Neural crest cell (in vitro differentiated cells): ENCODE results near the gene COP1. TPM values are rescaled to one million over a fixed set of nuclear protein-coding genes. Genes with fewer than 3 reads are reported as not detected.

Source experiments
- DNase-seq: peaks from one replicate; pipeline ENCODE4 v3.0.0; 2021; ENCODE audit warnings: low read depth, mixed read lengths, low spot score
- H3K27ac Mint-ChIP-seq: one replicate; pipeline ENCODE4 v1.8.0; 2021; ENCODE audit warnings: mild to moderate bottlenecking, mixed read lengths; ENCODE audit not compliant: unreplicated experiment
- H3K27me3 Mint-ChIP-seq: 2 replicates; pipeline ENCODE4 v1.8.0; 2021; ENCODE audit warnings: low read depth, mild to moderate bottlenecking, mixed read lengths
- H3K36me3 Mint-ChIP-seq: 2 replicates; pipeline ENCODE4 v1.8.0; 2021; ENCODE audit warnings: low read depth, mild to moderate bottlenecking, mixed read lengths
- H3K4me1 Mint-ChIP-seq: 2 replicates; pipeline ENCODE4 v1.8.0; 2021; ENCODE audit warnings: mixed read lengths
- H3K4me3 Mint-ChIP-seq: one replicate; pipeline ENCODE4 v1.8.0; 2021; ENCODE audit warnings: mild to moderate bottlenecking, mixed read lengths
- H3K9me3 Mint-ChIP-seq: 2 replicates; pipeline ENCODE4 v1.8.0; 2021; ENCODE audit warnings: mixed read lengths
- CTCF ChIP-seq: fragments of 200-600 bp; sonication (generic); conservative IDR thresholded peaks from 2 replicates; pipeline ENCODE4 v1.5.0; 2021; ENCODE audit warnings: antibody characterized with exemption, mild to moderate bottlenecking
- total RNA-seq: library from RNA; stranded (reverse); gene quantifications from 2 replicates; pipeline ENCODE4 v1.2.1, GENCODE V29; 2021

COP1 gene
- total RNA-seq, 1 donor from 2014 or later: 48.4 TPM

GRCh38 chr1:176165573-176165972 is 41.5 kb downstream of the COP1 start:
- Mint-ChIP-seq H3K27ac (no peak overlapping the region), H3K36me3 (peaks cover 36% of the 10 kb centered on the region), H3K4me1 (no peaks in the 10 kb centered on the region), H3K27me3 (no peaks in the 10 kb centered on the region), H3K9me3 (peaks cover 9% of the 10 kb centered on the region), H3K4me3 (no peak overlapping the region)
- DNase-seq: no peak
- TF ChIP-seq CTCF: no peak

GRCh38 chr1:176164014-176164678 is 42.9 kb downstream of the COP1 start:
- Mint-ChIP-seq H3K36me3 (peaks cover 38% of the 10 kb centered on the region), H3K4me1 (peaks cover 9% of the 10 kb centered on the region), H3K27ac (no peak overlapping the region), H3K4me3 (no peak overlapping the region), H3K9me3 (peaks cover 1% of the 10 kb centered on the region), H3K27me3 (no peaks in the 10 kb centered on the region)
- no peak for DNase-seq
- TF ChIP-seq CTCF: no peak

GRCh38 chr1:176159993-176160392 is 47.1 kb downstream of the COP1 start:
- Mint-ChIP-seq H3K4me1 (peaks cover 9% of the 10 kb centered on the region), H3K27me3 (no peaks in the 10 kb centered on the region), H3K4me3 (no peak overlapping the region), H3K9me3 (peaks cover 13% of the 10 kb centered on the region), H3K36me3 (peaks cover 55% of the 10 kb centered on the region), H3K27ac (no peak overlapping the region)
- DNase-seq: no peak
- no peak for TF ChIP-seq CTCF

- no peak for TF ChIP-seq CTCF
- peaks cover 9% of the 10 kb centered on the region for H3K4me1 Mint-ChIP-seq
- H3K4me3 Mint-ChIP-seq: no peak overlapping the region
- DNase-seq: no peak
- H3K27me3 Mint-ChIP-seq: no peaks in the 10 kb centered on the region
- H3K27ac Mint-ChIP-seq: no peak overlapping the region
- H3K36me3 Mint-ChIP-seq: peaks cover 56% of the 10 kb centered on the region
- peaks cover 13% of the 10 kb centered on the region for H3K9me3 Mint-ChIP-seq
Measured at GRCh38 chr1:176157995-176158394, 49.1 kb downstream of the COP1 start.

- H3K4me3 Mint-ChIP-seq: no peak overlapping the region
- DNase-seq: no peak
- peaks cover 39% of the 10 kb centered on the region for H3K36me3 Mint-ChIP-seq
- no peaks in the 10 kb centered on the region for H3K27me3 Mint-ChIP-seq
- H3K27ac Mint-ChIP-seq: no peak overlapping the region
- H3K4me1 Mint-ChIP-seq: no peaks in the 10 kb centered on the region
- H3K9me3 Mint-ChIP-seq: peaks cover 2% of the 10 kb centered on the region
- TF ChIP-seq CTCF: no peak
Measured at GRCh38 chr1:176149939-176150807, 56.9 kb downstream of the COP1 start.
